Mesodermal cell (in vitro differentiated cells): ENCODE measurements around the gene SCARB2. TPM values are rescaled to one million over a fixed set of nuclear protein-coding genes. Genes with fewer than 3 reads are reported as not detected.

Source experiments
- H3K27ac ChIP-seq: 2 replicates; pipeline ENCODE4 v1.7.0; 2013; ENCODE audit warnings: mild to moderate bottlenecking, low read depth, low read length, moderate library complexity; ENCODE audit not compliant: severe bottlenecking
- H3K36me3 ChIP-seq: 2 replicates; pipeline ENCODE4 v1.7.1; 2013; ENCODE audit warnings: mild to moderate bottlenecking, low read length, moderate library complexity; ENCODE audit not compliant: control insufficient read depth, insufficient read depth
- H3K4me1 ChIP-seq: one replicate; pipeline ENCODE4 v1.7.1; 2013; ENCODE audit warnings: mild to moderate bottlenecking, low read length; ENCODE audit not compliant: insufficient read depth, control insufficient read depth, poor library complexity, severe bottlenecking
- H3K4me3 ChIP-seq: 2 replicates; pipeline ENCODE4 v1.7.0; 2013; ENCODE audit warnings: low read length, control low read depth, mild to moderate bottlenecking; ENCODE audit not compliant: insufficient read depth, poor library complexity, severe bottlenecking; ENCODE audit errors: extremely low read depth
- H3K9me3 ChIP-seq: 2 replicates; pipeline ENCODE4 v1.7.1; 2013; ENCODE audit warnings: mild to moderate bottlenecking, low read length, moderate library complexity; ENCODE audit not compliant: control insufficient read depth
- WGBS, 2 experiments: methylation state at CpG; one replicate each; pipeline ENCODE4 v1.1.5; 2013; ENCODE audit warnings: missing lambda C conversion rate in 2 of 2; ENCODE audit not compliant: insufficient coverage in 2 of 2; 5-methylcytosine and 5-hydroxymethylcytosine counted together
- polyA plus RNA-seq, 2 experiments: library from polyadenylated mRNA; stranded (reverse); fragments of 50-300 nt; gene quantifications; one replicate each; pipeline ENCODE4 v1.2.3, GENCODE V29; 2013

The SCARB2 gene, protein sequence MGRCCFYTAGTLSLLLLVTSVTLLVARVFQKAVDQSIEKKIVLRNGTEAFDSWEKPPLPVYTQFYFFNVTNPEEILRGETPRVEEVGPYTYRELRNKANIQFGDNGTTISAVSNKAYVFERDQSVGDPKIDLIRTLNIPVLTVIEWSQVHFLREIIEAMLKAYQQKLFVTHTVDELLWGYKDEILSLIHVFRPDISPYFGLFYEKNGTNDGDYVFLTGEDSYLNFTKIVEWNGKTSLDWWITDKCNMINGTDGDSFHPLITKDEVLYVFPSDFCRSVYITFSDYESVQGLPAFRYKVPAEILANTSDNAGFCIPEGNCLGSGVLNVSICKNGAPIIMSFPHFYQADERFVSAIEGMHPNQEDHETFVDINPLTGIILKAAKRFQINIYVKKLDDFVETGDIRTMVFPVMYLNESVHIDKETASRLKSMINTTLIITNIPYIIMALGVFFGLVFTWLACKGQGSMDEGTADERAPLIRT
- 82.1 TPM for polyA plus RNA-seq (2013, experiment 1 of 2)
- 83.8 TPM for polyA plus RNA-seq (2013, experiment 2 of 2)

DNA sequence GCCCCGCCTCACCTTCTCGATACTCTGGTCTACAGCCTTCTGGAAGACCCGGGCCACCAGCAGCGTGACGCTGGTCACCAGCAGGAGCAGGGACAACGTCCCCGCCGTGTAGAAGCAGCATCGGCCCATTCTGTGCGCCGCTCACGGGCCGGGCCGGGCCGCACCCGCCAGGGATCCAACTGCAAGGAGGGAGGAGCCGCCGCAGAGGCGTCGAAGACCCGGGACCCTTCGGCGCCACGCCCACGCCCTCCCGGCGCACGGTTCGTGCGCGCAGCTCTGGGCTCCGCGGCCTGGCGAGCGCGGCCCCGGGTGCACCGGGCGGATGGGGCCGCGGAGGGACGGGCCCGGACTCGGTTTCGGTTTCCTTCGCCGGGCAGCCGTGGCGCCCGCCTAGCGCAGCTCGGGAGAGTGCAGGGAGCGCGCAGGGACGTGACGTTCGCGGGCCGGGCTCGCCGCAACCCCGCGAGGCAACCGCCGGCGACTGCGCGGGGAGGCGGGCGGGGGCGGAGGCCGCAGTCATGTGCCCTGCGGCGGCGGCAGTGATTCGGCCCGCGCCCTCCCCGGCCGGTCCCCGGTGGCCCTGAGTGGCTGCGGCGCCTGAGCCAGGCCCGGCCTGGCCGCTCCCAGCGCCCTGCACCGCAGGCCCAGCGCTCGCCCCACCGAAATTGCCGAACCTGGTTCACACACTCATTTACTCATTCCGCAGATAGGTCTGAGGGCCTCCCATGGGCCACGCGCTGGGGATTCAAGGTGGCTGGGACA, at the start of gene SCARB2:
TSS of gene SCARB2 (minus strand) at position 410 of the 762 bp plus-strand sequence. CDS start at position 129, 281 bp downstream.
- Histone ChIP-seq H3K27ac (peak within 1 kb of the TSS; percentile 78), H3K4me3 (peak within 1 kb of the TSS; percentile 68), H3K4me1 (peaks cover 3% of the 10 kb centered on the region), H3K36me3 (peaks cover 4% of the 10 kb centered on the region), H3K9me3 (no peaks in the 10 kb centered on the region)
- 0 to 1% methylated on average over 57 to 91 of the region's 94 CpGs for WGBS, 2 experiments

DNA sequence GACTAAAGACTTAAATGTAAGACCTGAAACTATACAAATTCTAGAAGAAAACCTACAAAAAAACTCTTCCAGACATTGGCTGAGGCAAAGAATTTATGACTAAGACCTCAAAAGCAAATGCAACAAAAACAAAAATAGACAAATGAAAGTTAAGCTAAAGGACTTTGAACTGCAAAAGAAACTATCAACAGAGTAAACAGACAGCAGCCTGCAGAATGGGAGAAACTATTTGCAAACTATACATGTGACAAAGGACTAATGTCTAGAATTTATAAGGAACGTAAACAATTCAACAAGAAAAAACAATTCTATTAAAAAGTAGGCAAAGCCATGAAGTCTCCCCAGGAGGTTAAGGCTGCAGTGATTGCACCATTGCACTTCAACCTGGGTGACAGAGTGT, 46.9 kb upstream of the SCARB2 start:
- H3K27ac ChIP-seq: no peak overlapping the region
- no CpG with 5 or more reads among the region's 1 CpG for WGBS, 2 experiments
- H3K4me1 ChIP-seq: no peaks in the 10 kb centered on the region
- no peaks in the 10 kb centered on the region for H3K9me3 ChIP-seq
- no peak overlapping the region for H3K4me3 ChIP-seq
- no peaks in the 10 kb centered on the region for H3K36me3 ChIP-seq

DNA sequence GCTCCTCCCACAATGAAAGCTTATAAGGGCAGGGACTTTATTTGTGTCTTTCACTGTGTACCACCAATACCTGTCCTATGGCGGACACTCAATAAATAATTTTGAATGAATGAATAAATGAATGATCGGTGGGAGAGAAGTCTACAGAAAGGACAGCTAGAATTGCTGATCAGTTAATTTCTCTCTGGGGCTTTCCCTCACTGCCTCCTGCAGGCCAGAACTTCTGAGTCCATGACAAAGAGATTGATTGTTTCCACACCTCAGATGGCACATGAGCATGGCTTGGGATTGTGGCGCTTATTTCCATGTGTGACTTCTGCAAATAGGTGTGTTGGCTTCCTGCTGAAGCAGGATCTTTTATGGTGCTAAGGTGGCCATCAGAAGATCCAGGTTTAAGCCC, 44.2 kb upstream of the SCARB2 start:
- H3K4me3 ChIP-seq: no peak overlapping the region
- no peaks in the 10 kb centered on the region for H3K4me1 ChIP-seq
- no peak overlapping the region for H3K27ac ChIP-seq
- H3K9me3 ChIP-seq: no peaks in the 10 kb centered on the region
- H3K36me3 ChIP-seq: no peaks in the 10 kb centered on the region
- 86% methylated on average over 3 of the region's 3 CpGs; no CpG with 5 or more reads in 1 of the 2 experiments for WGBS, 2 experiments

DNA sequence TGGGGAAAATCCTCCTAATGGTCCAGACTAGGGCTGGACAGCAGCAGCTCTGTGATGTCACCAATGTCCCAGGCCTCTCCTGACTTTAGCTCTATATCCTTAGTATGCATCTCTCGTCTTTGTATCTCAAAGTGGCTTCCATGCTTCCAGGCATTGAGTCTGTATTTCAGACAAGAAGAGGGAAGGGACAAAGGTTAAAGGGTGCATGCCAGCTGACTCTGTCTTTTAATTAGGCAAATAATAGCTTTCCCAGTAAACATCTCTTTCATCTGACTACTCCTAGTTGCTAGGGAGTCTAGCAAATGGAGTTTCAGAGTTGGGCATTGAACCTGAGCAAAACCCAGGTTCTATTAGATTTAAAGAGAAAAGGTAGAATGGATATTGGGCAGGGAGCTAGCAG, 43.3 kb upstream of the SCARB2 start:
- WGBS, 2 experiments: 100% methylated on average over 1 of the region's 1 CpG; no CpG with 5 or more reads in 1 of the 2 experiments
- no peak overlapping the region for H3K27ac ChIP-seq
- no peaks in the 10 kb centered on the region for H3K4me1 ChIP-seq
- H3K36me3 ChIP-seq: no peaks in the 10 kb centered on the region
- H3K4me3 ChIP-seq: no peak overlapping the region
- no peaks in the 10 kb centered on the region for H3K9me3 ChIP-seq

DNA sequence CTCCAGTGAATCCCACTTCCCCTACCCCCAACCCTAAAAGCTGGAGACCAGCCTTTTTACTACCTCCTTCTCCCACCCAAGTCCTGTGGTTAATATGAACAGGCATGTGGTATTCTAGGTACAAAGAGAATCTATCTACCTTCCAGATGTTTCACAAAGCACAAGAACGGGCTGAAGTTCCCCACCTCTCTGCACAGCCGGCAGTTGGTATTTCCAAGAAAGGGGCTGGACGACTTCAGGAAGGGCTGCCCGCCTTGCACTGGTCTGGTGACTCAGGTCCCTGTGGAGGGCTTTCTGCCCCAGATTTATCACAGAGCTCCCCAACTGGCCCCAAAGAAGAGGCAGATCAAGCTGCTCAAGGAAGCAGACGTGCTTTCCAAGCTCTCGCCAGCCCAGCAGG, 42.4 kb upstream of the SCARB2 start:
- no peaks in the 10 kb centered on the region for H3K9me3 ChIP-seq
- no peaks in the 10 kb centered on the region for H3K36me3 ChIP-seq
- H3K27ac ChIP-seq: no peak overlapping the region
- H3K4me3 ChIP-seq: no peak overlapping the region
- 90 to 95% methylated on average over 4 of the region's 6 CpGs for WGBS, 2 experiments
- H3K4me1 ChIP-seq: no peaks in the 10 kb centered on the region

DNA sequence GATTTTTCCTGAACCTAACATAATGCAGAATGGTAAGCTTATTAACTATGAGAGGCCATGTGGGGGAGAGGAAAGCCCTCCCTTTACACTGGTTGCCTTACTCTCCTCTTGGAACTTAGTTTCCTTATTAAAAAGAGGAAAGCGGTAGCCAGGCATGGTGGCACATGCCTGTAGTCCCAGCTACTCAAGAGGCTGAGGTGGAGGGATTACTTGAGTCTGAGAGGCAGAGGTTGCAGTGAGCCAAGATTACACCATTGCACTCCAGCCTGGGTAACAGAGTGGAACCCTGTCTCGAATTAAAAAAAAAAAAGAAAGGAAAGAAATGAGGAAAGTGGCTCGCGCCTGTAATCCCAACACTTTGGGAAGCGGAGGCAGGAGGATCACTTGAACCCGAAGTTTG, 39.9 kb upstream of the SCARB2 start:
- no peaks in the 10 kb centered on the region for H3K4me1 ChIP-seq
- 66 to 78% methylated on average over 4 of the region's 6 CpGs for WGBS, 2 experiments
- H3K9me3 ChIP-seq: no peaks in the 10 kb centered on the region

DNA sequence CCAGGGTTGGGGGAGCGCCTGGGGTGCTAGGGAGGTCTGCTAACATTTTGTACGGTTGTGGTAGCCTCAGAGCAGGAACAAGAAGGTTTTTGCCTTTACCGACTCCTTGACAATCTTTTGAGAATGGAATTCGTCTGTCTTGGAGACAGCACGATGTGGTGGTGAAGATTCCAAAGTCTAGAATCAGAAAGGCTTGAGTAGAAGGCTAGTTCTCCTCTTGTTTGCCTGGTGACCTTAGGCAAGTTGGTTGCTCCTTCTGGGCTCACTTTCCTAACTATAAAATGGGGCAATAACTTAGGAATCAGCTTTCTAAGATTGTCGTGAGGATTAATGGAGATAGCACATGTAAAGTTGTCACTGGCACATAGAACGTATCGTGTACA, 38.6 kb upstream of the SCARB2 start:
- Histone ChIP-seq H3K4me3 (peak overlapping the region; percentile 37), H3K27ac (no peak overlapping the region), H3K36me3 (no peaks in the 10 kb centered on the region), H3K4me1 (no peaks in the 10 kb centered on the region), H3K9me3 (no peaks in the 10 kb centered on the region)
- 82 to 91% methylated on average over 6 of the region's 8 CpGs for WGBS, 2 experiments

More for the DNA sequence above, 39.9 kb upstream of the SCARB2 start:
- H3K4me3 ChIP-seq: no peak overlapping the region
- no peak overlapping the region for H3K27ac ChIP-seq
- no peaks in the 10 kb centered on the region for H3K36me3 ChIP-seq

DNA sequence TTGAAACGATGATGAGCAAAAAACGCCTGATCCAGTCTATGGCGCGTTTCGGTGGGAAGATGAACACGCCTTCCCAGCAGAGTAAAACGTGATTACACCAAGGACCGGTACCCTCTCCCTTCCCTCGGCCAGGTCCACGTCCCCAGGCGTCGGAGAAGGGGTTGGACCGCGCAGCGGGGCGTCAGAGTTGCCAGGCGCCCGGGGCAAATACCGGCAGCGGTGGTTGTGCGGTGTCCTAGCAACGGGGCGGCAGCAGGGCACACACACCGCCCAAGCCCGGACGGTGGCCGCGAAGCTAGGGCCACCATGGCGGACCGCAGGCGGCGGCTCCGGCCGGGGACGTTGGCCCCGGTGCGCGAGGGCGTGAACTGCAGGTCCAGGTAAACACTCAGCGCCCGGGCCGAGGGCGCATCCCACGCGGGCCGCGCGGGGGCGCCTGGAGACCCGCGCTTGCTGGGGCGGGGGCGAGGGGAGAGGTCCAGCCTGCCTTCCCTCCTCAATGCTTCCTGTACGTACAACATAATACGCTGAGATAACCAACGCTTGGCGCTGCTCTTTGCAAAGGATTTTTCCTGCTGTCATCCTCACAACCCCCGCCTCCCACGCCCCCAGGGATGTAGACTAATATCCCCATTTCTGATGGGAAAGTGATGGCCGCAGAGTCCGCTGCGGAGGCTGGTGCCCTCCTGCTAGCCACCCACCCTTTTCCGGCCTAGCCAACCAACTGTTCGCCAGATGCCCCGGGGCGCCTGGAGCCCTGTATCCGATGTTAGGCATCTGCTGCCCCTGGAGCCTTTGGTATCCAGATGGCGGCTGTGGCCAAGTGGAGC, 38.0 kb upstream of the SCARB2 start, which contains the start of gene FAM47E:
TSS of gene FAM47E (plus strand) at position 281 of the 830 bp plus-strand sequence. CDS start at position 307, 26 bp downstream.
- Histone ChIP-seq H3K27ac (no peak within 1 kb of the TSS), H3K9me3 (no peaks in the 10 kb centered on the region), H3K4me3 (peak within 1 kb of the TSS; percentile 37), H3K4me1 (no peaks in the 10 kb centered on the region), H3K36me3 (no peaks in the 10 kb centered on the region)
- 16 to 18% methylated on average over 40 to 49 of the region's 68 CpGs for WGBS, 2 experiments

DNA sequence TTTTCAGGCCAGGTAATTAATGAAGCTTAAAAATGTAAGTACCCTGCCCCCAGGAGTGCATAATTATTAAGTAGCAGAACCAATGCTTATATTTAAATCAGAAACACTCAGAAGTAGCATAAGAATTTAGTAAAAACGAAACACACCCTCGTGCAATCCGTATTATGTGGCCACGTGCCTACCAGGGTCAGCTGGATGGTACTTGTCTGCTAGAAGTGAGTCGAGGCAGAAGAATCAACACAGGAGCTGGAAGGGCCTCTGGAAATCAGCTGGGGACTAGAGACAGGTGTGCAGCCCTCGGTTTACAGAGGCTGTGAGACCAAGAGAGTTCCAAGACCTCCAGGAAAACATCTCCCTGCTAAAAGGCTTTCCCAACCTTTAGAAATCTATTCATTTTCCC, 37.3 kb upstream of the SCARB2 start:
- H3K9me3 ChIP-seq: no peaks in the 10 kb centered on the region
- no peak overlapping the region for H3K27ac ChIP-seq
- 36 to 42% methylated on average over 6 of the region's 6 CpGs for WGBS, 2 experiments
- peak overlapping the region; percentile 37 for H3K4me3 ChIP-seq
- H3K36me3 ChIP-seq: no peaks in the 10 kb centered on the region
- no peaks in the 10 kb centered on the region for H3K4me1 ChIP-seq

DNA sequence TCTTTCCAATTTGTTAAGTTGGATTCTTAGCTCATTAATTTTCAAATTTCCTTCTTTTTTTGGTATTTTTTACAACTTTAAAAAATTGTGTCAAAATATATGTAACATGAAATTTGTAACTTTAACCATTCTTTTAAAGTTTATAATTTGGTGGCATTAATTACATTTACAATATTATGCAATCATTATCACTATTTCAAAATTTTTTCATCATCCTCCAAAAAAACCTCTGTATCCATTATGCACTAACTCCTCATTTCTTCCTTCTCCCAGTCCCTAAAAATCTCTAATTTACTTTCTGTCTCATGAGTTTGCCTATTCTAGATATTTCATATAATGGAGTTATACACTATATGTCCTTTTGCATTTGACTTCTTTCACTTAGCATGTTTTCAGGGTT, 33.2 kb upstream of the SCARB2 start:
- H3K36me3 ChIP-seq: no peaks in the 10 kb centered on the region
- H3K9me3 ChIP-seq: no peaks in the 10 kb centered on the region
- H3K27ac ChIP-seq: no peak overlapping the region
- H3K4me3 ChIP-seq: no peak overlapping the region
- no peaks in the 10 kb centered on the region for H3K4me1 ChIP-seq
